ENCODE measurements around the gene TRIM52. TPM values are rescaled to one million over a fixed set of nuclear protein-coding genes. Genes with fewer than 3 reads are reported as not detected.

Gene TRIM52
- total and polyA plus RNA-seq, 10 of the 15 experiments (the other 5 are each of a cell fraction or from before 2014, with no cell fraction given): 1.4 to 24.3 (median 8.1) TPM

DNA sequence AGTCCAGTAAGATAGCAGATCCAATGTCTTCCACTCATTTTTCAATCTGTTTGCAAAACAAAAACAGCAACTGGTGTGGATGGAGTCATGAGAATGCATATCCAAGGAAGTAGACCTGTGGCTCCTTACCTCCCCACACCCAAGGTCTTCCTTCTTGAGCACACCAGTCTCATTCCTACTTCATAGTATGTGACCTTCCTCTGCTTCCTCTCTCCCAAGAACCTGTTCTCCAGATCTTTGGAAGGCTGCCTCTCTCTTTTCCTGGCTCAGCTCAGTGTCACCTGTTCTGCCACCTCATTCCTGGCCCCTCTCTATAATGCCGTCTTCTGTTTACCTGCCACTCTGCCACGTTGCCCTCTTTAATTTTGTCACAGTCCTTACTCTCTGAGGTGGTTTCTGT is 48.0 kb downstream of the TRIM52 start:
- POLR2A ChIA-PET: interaction anchor here (1.0 kb wide), 1 partner anchor 10 kb away, joined by 3 read pairs; no protein-coding TSS in a partner anchor
- 52% methylated on average over 2 of the region's 2 CpGs for WGBS (ENCODE audit: insufficient coverage, insufficient replicate concordance, low lambda C conversion rate, missing lambda C conversion rate)
- RAD21 ChIA-PET (ENCODE audit: unreplicated experiment): no interaction called here
- H3K36me3 ChIP-seq (ENCODE audit: control insufficient read depth in 2 of 2, insufficient read depth in 2 of 2, low read length in 1 of 2): no peaks in the 10 kb centered on the region
- BruUV-seq (replicated peaks): no TSS peak
- DNase-seq (ENCODE audit: low read depth, low spot score) (no peak), ATAC-seq (no peak), FAIRE-seq (no peak)
- in situ Hi-C loops (cut with MboI) (no loop called here), intact Hi-C loops (cut with micrococcal nuclease; ENCODE audit: unreplicated experiment) (no loop called here)
- no peaks in the 10 kb centered on the region for H4K20me1 ChIP-seq (ENCODE audit: control insufficient read depth, insufficient read depth)
- CTCF ChIA-PET: interaction anchor here (1.7 kb wide), 1 partner anchor 28 kb away, joined by 5 read pairs; no protein-coding TSS in a partner anchor
- H2AFZ ChIP-seq (ENCODE audit: control insufficient read depth, low read depth, low read length): no peak overlapping the region
- no peak for TF ChIP-seq POLR2A (IDR thresholded peaks at IDR 0.05; ENCODE audit: low read depth, low read length)
- no peak for TF ChIP-seq JUNB (IDR thresholded peaks at IDR 0.05)
- TF ChIP-seq MEF2B (IDR thresholded peaks at IDR 0.05; ENCODE audit: partially characterized antibody, poor library complexity, severe bottlenecking): no peak
- no peak for TF ChIP-seq POLR2AphosphoS5 (IDR thresholded peaks at IDR 0.05; ENCODE audit: low read length)
- TF ChIP-seq, protein P1, sequence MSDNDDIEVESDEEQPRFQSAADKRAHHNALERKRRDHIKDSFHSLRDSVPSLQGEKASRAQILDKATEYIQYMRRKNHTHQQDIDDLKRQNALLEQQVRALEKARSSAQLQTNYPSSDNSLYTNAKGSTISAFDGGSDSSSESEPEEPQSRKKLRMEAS (IDR thresholded peaks at IDR 0.05; ENCODE audit: low read depth, low read length): no peak
- no peak for TF ChIP-seq MYC (IDR thresholded peaks at IDR 0.05; ENCODE audit: insufficient read depth, insufficient read length, insufficient replicate concordance, low read length, severe bottlenecking)
- TF ChIP-seq, protein P2, sequence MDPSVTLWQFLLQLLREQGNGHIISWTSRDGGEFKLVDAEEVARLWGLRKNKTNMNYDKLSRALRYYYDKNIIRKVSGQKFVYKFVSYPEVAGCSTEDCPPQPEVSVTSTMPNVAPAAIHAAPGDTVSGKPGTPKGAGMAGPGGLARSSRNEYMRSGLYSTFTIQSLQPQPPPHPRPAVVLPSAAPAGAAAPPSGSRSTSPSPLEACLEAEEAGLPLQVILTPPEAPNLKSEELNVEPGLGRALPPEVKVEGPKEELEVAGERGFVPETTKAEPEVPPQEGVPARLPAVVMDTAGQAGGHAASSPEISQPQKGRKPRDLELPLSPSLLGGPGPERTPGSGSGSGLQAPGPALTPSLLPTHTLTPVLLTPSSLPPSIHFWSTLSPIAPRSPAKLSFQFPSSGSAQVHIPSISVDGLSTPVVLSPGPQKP (IDR thresholded peaks at IDR 0.05; ENCODE audit: low read depth, low read length): no peak
- TF ChIP-seq GABPA (IDR thresholded peaks at IDR 0.05; ENCODE audit: low read depth): no peak
- TF ChIP-seq BCL11A (IDR thresholded peaks at IDR 0.05; ENCODE audit: low read depth, low read length): no peak
- no peak for TF ChIP-seq EGR1 (IDR thresholded peaks at IDR 0.05; ENCODE audit: borderline replicate concordance in 1 of 2, low read depth in 2 of 2, low read length in 2 of 2)
- TF ChIP-seq, protein P3, sequence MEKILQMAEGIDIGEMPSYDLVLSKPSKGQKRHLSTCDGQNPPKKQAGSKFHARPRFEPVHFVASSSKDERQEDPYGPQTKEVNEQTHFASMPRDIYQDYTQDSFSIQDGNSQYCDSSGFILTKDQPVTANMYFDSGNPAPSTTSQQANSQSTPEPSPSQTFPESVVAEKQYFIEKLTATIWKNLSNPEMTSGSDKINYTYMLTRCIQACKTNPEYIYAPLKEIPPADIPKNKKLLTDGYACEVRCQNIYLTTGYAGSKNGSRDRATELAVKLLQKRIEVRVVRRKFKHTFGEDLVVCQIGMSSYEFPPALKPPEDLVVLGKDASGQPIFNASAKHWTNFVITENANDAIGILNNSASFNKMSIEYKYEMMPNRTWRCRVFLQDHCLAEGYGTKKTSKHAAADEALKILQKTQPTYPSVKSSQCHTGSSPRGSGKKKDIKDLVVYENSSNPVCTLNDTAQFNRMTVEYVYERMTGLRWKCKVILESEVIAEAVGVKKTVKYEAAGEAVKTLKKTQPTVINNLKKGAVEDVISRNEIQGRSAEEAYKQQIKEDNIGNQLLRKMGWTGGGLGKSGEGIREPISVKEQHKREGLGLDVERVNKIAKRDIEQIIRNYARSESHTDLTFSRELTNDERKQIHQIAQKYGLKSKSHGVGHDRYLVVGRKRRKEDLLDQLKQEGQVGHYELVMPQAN (conservative IDR thresholded peaks at IDR 0.05): no peak
- H3K27me3 ChIP-seq (replicated peaks in 1 of 2; ENCODE audit: control insufficient read depth in 2 of 2, insufficient read depth in 2 of 2, low read length in 1 of 2): no peaks in the 10 kb centered on the region
- H3K9me3 ChIP-seq (replicated peaks; ENCODE audit: control insufficient read depth, insufficient read depth, low read length): no peaks in the 10 kb centered on the region
- no peak overlapping the region for H3K27ac ChIP-seq (ENCODE audit: control insufficient read depth, insufficient read depth)
- H3K4me3 ChIP-seq: no peak overlapping the region
- H3K4me2 ChIP-seq (ENCODE audit: control insufficient read depth, insufficient read depth): no peak overlapping the region
- no peaks in the 10 kb centered on the region for H3K79me2 ChIP-seq (ENCODE audit: control insufficient read depth, insufficient read depth, low read length)
- H3K9ac ChIP-seq (ENCODE audit: control insufficient read depth, insufficient read depth, low read length): no peak overlapping the region
- H3K4me1 ChIP-seq (ENCODE audit: control insufficient read depth, insufficient read depth, low read length): no peaks in the 10 kb centered on the region
- SMC1A ChIA-PET (ENCODE audit: uncharacterized antibody, unreplicated experiment): no interaction called here

Data from GM12878 (cell line).